Loucy (cell line): ENCODE measurements around the gene PIP4P1.

ENCODE experiments used
- CTCF ChIP-seq: fragments of 200-600 bp; sonication (generic); conservative IDR thresholded peaks from 2 replicates; pipeline ENCODE4 v1.5.1; 2014; ENCODE audit warnings: mild to moderate bottlenecking, antibody characterized with exemption, low read length
- EZH2phosphoT487 ChIP-seq: fragments of 200-600 bp; IDR thresholded peaks from 2 replicates; pipeline ENCODE4 v1.6.1; 2018; ENCODE audit warnings: antibody characterized with exemption, mild to moderate bottlenecking, moderate library complexity, borderline replicate concordance

DNA sequence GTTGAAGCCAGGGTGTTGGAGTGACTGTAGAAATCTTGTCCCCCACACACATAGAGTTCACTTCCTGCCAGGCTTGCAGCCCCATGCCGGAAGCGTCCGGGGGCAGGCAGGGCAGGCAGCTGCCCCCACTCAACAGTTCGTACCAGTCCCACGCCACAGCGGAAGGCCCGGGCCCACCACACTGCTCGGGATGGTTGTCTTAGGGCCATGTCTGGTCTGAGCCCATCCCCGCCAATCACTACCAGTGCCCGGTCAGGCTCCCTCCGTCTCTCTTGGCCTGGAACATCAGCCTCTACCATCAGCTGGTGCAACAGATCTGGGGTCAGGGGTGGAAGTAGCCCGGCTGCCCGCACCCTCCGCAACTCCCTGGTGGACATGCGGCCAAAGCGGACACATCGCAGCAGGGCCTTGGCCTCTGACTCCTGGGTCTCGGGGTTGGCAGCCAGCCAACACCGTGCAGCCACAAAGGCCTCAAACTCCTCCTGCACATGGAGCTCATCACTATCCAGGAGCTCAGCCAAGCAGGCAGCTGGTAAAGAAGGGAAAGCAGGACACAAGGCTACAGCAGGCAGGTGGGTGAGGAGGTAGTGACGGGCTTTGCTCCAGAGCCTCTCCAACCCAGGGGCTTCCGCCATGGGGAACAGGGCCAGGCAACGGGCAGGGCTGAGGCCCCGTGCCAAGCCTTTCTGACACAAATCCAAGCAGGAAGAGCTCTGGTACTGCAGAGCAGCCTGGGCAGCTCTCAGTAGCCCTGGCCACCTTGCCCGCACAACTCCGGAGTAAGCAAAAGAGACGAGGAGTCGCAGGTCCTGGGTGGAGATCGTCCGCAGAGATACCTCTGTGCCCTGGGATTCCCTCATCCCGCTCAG is 31.2 kb downstream of the PIP4P1 start:
- TF ChIP-seq CTCF (no peak), EZH2phosphoT487 (no peak)
